Measurements from ENCODE around the gene LSM12. TPM values are rescaled to one million over a fixed set of nuclear protein-coding genes. Genes with fewer than 3 reads are reported as not detected.
"Not testable (repeated sequence)": the region's sequence is repeated elsewhere in the genome, so short reads cannot be mapped to it uniquely, and the experiment has no call there.

Gene LSM12
- total RNA-seq, 4 donors from 2014 or later: 24.5 to 49.8 (median 37.1) TPM

DNA sequence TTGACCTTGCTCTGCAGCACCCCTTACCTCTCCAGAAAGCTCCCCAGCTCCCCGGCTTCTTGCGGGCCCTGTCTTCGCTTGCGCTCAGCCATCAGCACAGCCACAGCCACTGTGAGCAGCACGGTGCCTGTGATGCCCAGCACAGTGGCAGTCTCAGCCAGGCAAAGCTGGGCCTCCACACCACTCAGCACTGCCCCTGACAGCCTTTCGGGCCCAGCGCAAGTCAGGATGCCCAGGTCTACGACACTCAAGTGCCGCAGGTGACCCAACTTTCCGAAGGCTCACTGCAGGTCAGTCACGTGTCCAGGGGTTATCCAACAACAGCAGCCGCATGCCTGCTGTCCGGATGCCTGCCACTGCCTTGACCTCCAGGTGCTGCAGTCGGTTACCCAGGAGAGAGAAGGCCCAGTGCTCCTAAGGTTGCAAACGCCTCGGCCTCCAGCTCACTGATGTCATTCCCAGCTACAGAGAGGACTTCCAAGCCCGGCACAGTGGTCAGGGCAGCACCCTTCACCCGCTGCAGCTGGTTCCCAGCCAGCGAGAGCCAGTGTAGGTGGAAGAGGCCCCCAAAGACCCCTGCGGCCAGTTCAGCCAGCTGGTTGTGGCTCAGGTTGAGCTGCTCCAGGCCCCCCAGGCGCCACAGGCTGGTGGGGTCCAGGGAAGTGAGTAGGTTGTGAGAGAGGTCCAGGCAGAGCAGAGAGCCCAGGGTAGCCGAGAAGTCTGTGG lies 42.8 kb downstream of the LSM12 start:
- TF ChIP-seq, protein P1, sequence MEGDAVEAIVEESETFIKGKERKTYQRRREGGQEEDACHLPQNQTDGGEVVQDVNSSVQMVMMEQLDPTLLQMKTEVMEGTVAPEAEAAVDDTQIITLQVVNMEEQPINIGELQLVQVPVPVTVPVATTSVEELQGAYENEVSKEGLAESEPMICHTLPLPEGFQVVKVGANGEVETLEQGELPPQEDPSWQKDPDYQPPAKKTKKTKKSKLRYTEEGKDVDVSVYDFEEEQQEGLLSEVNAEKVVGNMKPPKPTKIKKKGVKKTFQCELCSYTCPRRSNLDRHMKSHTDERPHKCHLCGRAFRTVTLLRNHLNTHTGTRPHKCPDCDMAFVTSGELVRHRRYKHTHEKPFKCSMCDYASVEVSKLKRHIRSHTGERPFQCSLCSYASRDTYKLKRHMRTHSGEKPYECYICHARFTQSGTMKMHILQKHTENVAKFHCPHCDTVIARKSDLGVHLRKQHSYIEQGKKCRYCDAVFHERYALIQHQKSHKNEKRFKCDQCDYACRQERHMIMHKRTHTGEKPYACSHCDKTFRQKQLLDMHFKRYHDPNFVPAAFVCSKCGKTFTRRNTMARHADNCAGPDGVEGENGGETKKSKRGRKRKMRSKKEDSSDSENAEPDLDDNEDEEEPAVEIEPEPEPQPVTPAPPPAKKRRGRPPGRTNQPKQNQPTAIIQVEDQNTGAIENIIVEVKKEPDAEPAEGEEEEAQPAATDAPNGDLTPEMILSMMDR (IDR thresholded peaks at IDR 0.05): no peak
- TF ChIP-seq POLR2A (IDR thresholded peaks at IDR 0.05): no peak
- H3K4me3 ChIP-seq: no peak overlapping the region

DNA sequence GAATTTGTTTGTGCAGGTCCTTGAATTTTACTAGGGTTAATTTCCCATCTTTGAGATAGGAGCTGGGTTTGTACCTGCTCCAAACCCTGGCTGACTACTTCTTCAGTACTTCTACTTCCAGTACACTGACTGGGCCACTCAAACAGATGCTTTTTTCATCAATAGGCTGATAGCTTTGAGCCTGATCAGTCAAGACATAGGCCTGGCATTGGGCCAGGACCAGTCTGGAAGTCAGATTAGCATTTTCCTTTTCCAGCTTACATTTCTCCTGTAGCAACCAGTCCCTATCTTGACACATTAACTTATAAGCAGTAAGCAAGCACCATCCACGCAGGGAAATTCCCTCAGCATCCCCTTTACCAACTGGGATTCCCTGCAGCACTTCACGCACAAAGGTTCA lies 44.2 kb downstream of the LSM12 start:
- no peak for TF ChIP-seq POLR2A (IDR thresholded peaks at IDR 0.05)
- TF ChIP-seq, protein P1 (IDR thresholded peaks at IDR 0.05): no peak
- no peaks in the 10 kb centered on the region for H3K36me3 ChIP-seq
- no peak for DNase-seq
- no peaks in the 10 kb centered on the region for H3K4me1 ChIP-seq
- intact Hi-C loops (cut with DNase I; ENCODE audit: low total_unique reads): no loop called here
- H3K4me3 ChIP-seq: no peak overlapping the region
- no peaks in the 10 kb centered on the region for H3K9me3 ChIP-seq
- H3K27ac ChIP-seq: no peak overlapping the region
- H3K27me3 ChIP-seq: no peaks in the 10 kb centered on the region

More for the DNA sequence above, 42.8 kb downstream of the LSM12 start:
- no peaks in the 10 kb centered on the region for H3K27me3 ChIP-seq
- intact Hi-C loops (cut with DNase I; ENCODE audit: low total_unique reads): no loop called here
- no peaks in the 10 kb centered on the region for H3K36me3 ChIP-seq
- no peaks in the 10 kb centered on the region for H3K4me1 ChIP-seq
- no peak overlapping the region for H3K27ac ChIP-seq
- H3K9me3 ChIP-seq: no peaks in the 10 kb centered on the region
- no peak for DNase-seq

DNA sequence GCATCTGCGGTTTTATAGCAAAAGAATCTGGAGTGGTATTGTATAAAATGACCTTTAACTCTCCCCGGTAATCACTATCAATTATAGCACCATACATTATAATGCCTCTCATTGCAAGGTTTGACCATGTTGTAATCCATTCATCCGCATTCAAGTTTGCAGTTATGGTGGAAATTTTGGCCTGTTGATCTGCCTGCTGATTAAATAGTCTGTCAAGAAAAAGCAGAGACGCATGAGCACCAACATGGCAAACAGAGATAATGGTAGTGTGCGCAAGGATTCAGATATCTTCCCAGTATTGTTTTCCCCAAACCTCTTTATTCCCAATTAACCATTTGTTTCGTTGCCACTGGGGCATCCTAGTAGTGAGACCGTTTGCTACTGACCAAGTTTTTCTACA lies 45.2 kb downstream of the LSM12 start:
- H3K27me3 ChIP-seq; H3K4me3 ChIP-seq; H3K36me3 ChIP-seq; H3K9me3 ChIP-seq; H3K27ac ChIP-seq; DNase-seq; intact Hi-C loops (cut with DNase I; ENCODE audit: low total_unique reads); H3K4me1 ChIP-seq: not testable (repeated sequence)

DNA sequence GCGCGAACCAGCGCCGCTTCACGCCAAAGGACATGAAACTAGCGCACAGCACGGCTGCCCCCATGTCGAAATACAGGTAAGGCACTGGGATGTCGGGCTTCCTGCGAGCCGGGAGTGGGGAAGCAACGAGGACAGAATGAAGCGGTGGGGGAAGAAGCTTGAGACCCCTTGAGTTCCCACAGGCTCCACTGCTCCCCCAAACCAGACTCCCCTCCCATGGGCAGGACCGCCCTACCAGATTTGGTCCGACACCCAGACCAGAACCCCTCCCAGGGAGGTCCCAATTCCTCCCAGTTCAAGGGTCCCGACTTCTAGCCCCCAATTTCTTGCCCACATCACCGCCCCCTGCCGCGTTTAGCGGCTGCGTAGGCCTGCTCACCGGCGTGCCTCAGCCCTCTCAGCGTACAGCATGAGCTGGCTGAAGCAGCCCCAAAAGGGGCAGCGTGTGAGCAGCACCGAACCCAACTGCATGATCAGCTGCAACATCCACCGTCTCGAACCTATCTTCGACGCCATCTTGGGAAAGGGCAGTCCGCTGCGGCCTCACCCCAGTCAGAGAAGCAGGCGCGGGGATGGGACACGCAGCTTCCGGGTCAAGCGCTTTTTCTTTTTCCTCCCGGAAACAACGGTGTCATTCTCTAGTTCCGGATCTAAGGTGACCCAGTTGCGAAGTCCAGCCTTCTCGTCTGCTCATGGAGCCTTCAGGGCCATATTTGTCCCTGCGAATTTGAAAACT lies 51.9 kb downstream of the LSM12 start, which contains the start of gene TMEM101:
TSS of gene TMEM101 (minus strand) at position 527 of the 736 bp plus-strand sequence. CDS start at position 516, 11 bp downstream.
- H3K27me3 ChIP-seq: no peaks in the 10 kb centered on the region
- peak; percentile 89 to 90 for DNase-seq
- no peaks in the 10 kb centered on the region for H3K9me3 ChIP-seq
- peak within 1 kb of the TSS; percentile 63 to 84 for H3K4me3 ChIP-seq
- intact Hi-C loops (cut with DNase I; ENCODE audit: low total_unique reads): no loop called here
- TF ChIP-seq, protein P1 (IDR thresholded peaks at IDR 0.05): peak in 1 of 4 experiments; percentile 37
- TF ChIP-seq POLR2A (IDR thresholded peaks at IDR 0.05): peak; percentile 29 to 38
- no peaks in the 10 kb centered on the region for H3K36me3 ChIP-seq
- peak within 1 kb of the TSS; percentile 64 to 74 for H3K27ac ChIP-seq
- peaks cover 0 to 7% of the 10 kb centered on the region in 2 donors for H3K4me1 ChIP-seq

DNA sequence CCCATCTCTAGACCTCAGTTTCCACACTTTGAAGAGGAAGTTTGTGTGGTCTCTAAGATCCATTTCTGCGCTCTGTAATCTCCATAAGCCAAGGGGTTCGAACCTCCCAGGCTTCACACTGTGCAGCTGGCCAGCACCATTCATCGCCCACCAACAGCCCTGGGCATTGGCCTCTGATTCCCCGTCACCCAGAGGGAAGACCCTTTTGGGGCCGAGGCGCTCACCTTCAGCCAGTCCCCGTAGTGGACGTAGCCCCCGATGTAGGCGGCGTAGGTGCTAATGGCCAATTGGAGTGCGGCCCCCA lies 52.4 kb downstream of the LSM12 start:
- intact Hi-C loops (cut with DNase I; ENCODE audit: low total_unique reads): no loop called here
- H3K27ac ChIP-seq: peak overlapping the region; percentile 64 to 74

More for the DNA sequence above, 52.4 kb downstream of the LSM12 start:
- no peak for DNase-seq
- Histone ChIP-seq H3K4me1 (peaks cover 0 to 7% of the 10 kb centered on the region in 2 donors), H3K36me3 (no peaks in the 10 kb centered on the region), H3K4me3 (peak overlapping the region; percentile 63 to 84), H3K9me3 (no peaks in the 10 kb centered on the region), H3K27me3 (no peaks in the 10 kb centered on the region)
- TF ChIP-seq POLR2A (IDR thresholded peaks at IDR 0.05): no peak
- TF ChIP-seq, protein P1 (IDR thresholded peaks at IDR 0.05): no peak

Data from uterus (tissue), 4 donors.